MM.1S (cell line): ENCODE results near the gene LHCGR.

ENCODE experiments used
- EZH2phosphoT487 ChIP-seq: fragments of 300-600 bp; sonication (generic); IDR thresholded peaks from 2 replicates; pipeline ENCODE4 v1.6.1; 2018; ENCODE audit warnings: antibody characterized with exemption, low read length
- TF ChIP-seq, protein P1 (sequence below): fragments of 300-600 bp; sonication (generic); IDR thresholded peaks from 2 replicates; pipeline ENCODE4 v1.5.1; 2016; ENCODE audit warnings: antibody characterized with exemption, low read length, mixed read lengths

DNA sequence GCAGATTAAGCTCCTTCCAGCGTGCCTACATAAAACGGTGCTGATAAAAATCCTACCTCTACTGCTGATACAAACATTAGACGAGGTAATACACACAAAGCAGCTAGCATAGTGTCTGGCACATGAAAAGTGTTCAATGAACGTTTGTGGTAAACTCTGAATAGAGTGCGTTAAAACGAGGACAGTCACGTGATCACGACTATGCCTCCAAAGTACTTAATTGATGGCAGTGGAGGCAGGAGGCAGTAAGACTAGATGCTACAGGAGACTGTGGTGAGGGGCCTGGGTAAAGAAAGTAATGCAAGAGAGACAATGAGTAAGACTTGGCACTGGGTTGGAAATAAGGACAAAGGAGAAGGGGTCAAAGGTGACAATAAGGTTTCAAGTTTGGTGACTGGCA, 32.1 kb upstream of the LHCGR start:
- TF ChIP-seq, protein P1, sequence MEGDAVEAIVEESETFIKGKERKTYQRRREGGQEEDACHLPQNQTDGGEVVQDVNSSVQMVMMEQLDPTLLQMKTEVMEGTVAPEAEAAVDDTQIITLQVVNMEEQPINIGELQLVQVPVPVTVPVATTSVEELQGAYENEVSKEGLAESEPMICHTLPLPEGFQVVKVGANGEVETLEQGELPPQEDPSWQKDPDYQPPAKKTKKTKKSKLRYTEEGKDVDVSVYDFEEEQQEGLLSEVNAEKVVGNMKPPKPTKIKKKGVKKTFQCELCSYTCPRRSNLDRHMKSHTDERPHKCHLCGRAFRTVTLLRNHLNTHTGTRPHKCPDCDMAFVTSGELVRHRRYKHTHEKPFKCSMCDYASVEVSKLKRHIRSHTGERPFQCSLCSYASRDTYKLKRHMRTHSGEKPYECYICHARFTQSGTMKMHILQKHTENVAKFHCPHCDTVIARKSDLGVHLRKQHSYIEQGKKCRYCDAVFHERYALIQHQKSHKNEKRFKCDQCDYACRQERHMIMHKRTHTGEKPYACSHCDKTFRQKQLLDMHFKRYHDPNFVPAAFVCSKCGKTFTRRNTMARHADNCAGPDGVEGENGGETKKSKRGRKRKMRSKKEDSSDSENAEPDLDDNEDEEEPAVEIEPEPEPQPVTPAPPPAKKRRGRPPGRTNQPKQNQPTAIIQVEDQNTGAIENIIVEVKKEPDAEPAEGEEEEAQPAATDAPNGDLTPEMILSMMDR, result no peak
- TF ChIP-seq EZH2phosphoT487, result no peak
